Left lung (tissue), 10 donors: ENCODE results near the gene BPGM. TPM values are rescaled to one million over a fixed set of nuclear protein-coding genes. Genes with fewer than 3 reads are reported as not detected.

ENCODE experiments used
- ATAC-seq: fragments of 200-7000 bp; cut with Tn5 transposase; one replicate; pipeline ENCODE4 v1.9.1; 2020; ENCODE audit warnings: moderate library complexity
- DNase-seq, 4 donors: peaks; one replicate each; pipeline ENCODE4 v3.0.0-alpha.2; 2013 to 2020
- H3K27ac ChIP-seq, 2 donors: fragments of 200-600 bp; sonication (generic) in 1 of 2; one replicate each; pipeline versions ENCODE4 v1.5.0 to v1.8.0; 2020 to 2021
- H3K27me3 ChIP-seq, 2 donors: fragments of 200-600 bp; sonication (generic) in 1 of 2; one replicate each; pipeline versions ENCODE4 v1.5.0 to v1.8.0; 2020 to 2021
- H3K36me3 ChIP-seq, 2 donors: fragments of 200-600 bp; sonication (generic) in 1 of 2; one replicate each; pipeline versions ENCODE4 v1.5.0 to v1.8.0; 2020 to 2021
- H3K4me1 ChIP-seq, 2 donors: fragments of 200-600 bp; one replicate each; pipeline ENCODE4 v1.8.0; 2021
- H3K4me3 ChIP-seq, 2 donors: fragments of 200-600 bp; sonication (generic) in 1 of 2; one replicate each; pipeline versions ENCODE4 v1.5.0 to v1.8.0; 2020 to 2021; ENCODE audit warnings: mild to moderate bottlenecking in 1 of 2
- H3K9me3 ChIP-seq, 2 donors: fragments of 200-600 bp; sonication (generic) in 1 of 2; one replicate each; pipeline versions ENCODE4 v1.5.0 to v1.8.0; 2020 to 2021
- intact Hi-C, 2 donors: fragments of 100-400 bp; cut with DNase I; formaldehyde crosslinking; loops; one replicate each; pipeline versions ENCODE4 v1.11.2 to v1.14.2; 2022
- polyA plus RNA-seq, 6 donors: library from polyadenylated mRNA; unstranded; fragments of 120-200 nt; gene quantifications; one replicate each; pipeline ENCODE4 v1.2.1, GENCODE V29; 2013; ENCODE audit not compliant: insufficient read length in 6 of 6
- total RNA-seq, 2 donors: library from RNA; stranded (reverse); fragmentation: NEBNext Ultra II Directional; extraction: Animal tissue kit (Norgen Biotek cat#: 25700); gene quantifications; one replicate each; pipeline ENCODE4 v1.2.1, GENCODE V29; 2021
- TF ChIP-seq, protein P1 (sequence below), 2 donors: fragments of 200-600 bp; sonication (generic) in 1 of 2; IDR thresholded peaks; one replicate each; pipeline versions ENCODE4 v1.5.0 to v1.8.0; 2021; ENCODE audit warnings: antibody characterized with exemption in 2 of 2
- donor health status: DM: no; HTN: yes; CAD: no.
- donor health status: DM: no; HTN: no; CAD: no.

Gene BPGM
- total and polyA plus RNA-seq, 8 donors = 16.0 to 38.9 (median 26.7) TPM

DNA sequence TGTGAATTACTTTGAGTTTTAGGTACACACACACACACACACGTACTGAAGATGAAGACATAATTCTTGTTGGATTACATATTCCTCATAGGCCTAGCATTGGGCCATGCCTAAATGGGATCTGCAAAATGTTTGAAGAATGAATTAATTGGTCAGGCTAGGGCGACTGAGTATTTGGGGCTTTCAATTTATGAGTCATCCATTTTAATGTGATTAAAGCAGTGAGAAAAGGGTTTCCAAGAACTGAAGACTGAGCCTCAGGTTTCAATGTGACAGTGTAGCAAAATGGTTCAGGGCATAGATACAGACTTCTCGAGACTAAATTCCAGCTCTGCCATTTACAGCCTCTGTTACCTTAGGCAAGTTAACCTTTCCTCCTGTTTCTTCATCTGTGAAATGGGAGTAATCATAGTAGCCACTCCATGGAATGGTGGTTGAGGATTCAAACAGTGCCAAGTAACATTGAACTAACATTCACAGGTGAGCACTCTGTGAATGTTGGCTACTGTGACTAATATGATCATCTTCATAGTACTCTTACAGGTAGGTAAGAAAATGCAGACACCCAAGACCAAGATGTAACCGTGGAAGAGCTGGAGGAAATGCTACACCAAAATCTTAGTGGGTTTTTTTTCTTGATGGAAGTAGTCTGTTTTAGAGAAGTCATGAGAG lies 7.6 kb downstream of the BPGM start:
- Histone ChIP-seq H3K4me1 (peaks cover 2 to 4% of the 10 kb centered on the region in 2 donors), H3K9me3 (no peaks in the 10 kb centered on the region), H3K4me3 (no peak overlapping the region), H3K27me3 (no peaks in the 10 kb centered on the region), H3K36me3 (no peaks in the 10 kb centered on the region), H3K27ac (no peak overlapping the region)
- DNase-seq (no peak), ATAC-seq (no peak)
- TF ChIP-seq, protein P1, sequence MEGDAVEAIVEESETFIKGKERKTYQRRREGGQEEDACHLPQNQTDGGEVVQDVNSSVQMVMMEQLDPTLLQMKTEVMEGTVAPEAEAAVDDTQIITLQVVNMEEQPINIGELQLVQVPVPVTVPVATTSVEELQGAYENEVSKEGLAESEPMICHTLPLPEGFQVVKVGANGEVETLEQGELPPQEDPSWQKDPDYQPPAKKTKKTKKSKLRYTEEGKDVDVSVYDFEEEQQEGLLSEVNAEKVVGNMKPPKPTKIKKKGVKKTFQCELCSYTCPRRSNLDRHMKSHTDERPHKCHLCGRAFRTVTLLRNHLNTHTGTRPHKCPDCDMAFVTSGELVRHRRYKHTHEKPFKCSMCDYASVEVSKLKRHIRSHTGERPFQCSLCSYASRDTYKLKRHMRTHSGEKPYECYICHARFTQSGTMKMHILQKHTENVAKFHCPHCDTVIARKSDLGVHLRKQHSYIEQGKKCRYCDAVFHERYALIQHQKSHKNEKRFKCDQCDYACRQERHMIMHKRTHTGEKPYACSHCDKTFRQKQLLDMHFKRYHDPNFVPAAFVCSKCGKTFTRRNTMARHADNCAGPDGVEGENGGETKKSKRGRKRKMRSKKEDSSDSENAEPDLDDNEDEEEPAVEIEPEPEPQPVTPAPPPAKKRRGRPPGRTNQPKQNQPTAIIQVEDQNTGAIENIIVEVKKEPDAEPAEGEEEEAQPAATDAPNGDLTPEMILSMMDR (IDR thresholded peaks at IDR 0.05) = no peak
- intact Hi-C loops = no loop called here

DNA sequence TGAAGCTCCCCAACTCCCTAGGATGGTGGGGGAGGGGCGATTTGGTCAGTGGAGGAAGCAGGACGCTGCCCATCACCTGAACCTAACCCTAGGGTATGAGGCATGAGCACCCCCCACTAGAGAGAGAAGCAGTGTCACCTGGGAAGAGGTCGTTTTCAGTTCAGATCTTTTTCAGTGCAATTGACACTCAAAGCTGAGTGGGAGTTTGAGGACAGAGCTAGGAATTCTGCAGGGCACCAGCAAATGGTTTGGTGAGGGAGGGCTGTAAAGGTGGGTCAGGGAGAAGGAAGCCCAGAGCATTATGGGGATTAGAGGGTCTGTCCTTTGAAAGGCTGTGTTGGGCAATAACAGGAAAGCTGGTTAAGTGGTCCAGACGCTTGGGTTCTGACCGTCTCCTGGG lies 10.9 kb downstream of the BPGM start:
- Histone ChIP-seq H3K27me3 (no peaks in the 10 kb centered on the region), H3K4me3 (no peak overlapping the region), H3K27ac (no peak overlapping the region), H3K9me3 (no peaks in the 10 kb centered on the region), H3K4me1 (no peaks in the 10 kb centered on the region), H3K36me3 (peaks cover 0 to 10% of the 10 kb centered on the region in 2 donors)
- intact Hi-C loops = no loop called here
- ATAC-seq = no peak
- TF ChIP-seq, protein P1 (IDR thresholded peaks at IDR 0.05) = no peak
- DNase-seq = no peak

DNA sequence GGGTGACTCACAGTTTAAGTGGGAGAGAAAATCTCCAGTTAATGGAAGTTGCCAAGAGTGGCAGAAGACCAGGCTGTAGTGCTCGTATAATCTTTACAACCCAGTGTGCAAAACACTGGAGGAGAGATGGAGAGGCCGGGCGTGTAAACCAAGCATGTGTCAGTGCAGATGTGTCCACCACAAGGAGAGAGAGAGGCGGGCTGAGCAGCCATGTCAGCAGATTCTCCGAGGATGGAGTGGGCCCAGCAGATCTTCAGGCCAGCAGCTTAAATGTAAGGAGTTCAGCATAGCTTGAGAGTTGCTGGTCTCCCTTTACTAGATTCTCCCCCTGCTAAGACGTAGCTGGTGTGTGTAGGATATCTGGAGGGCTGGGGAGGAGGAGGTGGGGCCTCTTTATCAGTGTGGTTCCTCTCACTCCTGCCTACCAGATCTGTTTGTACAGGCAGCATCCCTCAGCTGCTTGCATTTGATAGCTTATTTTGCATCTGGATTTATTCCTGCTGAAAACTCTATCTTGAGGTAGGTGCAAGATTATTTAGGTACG lies 13.7 kb downstream of the BPGM start:
- intact Hi-C loops = no loop called here
- TF ChIP-seq, protein P1 (IDR thresholded peaks at IDR 0.05) = no peak
- DNase-seq = no peak

DNA sequence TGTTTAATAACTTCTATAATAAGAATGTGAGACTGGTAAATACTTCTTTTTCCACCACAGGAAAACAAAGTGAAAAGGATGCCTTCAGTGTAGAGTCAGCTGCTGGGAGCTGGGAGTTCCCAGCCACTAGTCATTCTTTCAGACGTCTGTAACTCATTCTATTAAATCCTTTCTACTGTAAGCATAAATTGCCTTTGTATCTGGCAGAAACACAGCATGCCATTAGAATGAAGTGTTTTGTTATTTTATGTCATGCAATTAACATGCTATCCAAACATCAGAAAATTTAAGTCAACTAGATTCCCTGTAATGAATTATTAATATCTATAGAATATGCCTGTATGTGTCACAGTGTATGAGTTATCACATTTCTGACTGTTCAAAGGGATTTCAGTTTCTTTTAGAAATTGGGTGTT lies 14.3 kb downstream of the BPGM start:
- intact Hi-C loops = no loop called here
- ATAC-seq (no peak), DNase-seq (no peak)
- H3K9me3 ChIP-seq = no peaks in the 10 kb centered on the region
- H3K4me1 ChIP-seq = no peaks in the 10 kb centered on the region
- TF ChIP-seq, protein P1 (IDR thresholded peaks at IDR 0.05) = no peak
- no peaks in the 10 kb centered on the region for H3K27me3 ChIP-seq
- no peak overlapping the region for H3K4me3 ChIP-seq
- H3K27ac ChIP-seq = no peak overlapping the region
- peaks cover 0 to 18% of the 10 kb centered on the region in 2 donors for H3K36me3 ChIP-seq

More for the DNA sequence above, 13.7 kb downstream of the BPGM start:
- H3K36me3 ChIP-seq = peaks cover 0 to 18% of the 10 kb centered on the region in 2 donors
- H3K27ac ChIP-seq = no peak overlapping the region
- no peaks in the 10 kb centered on the region for H3K27me3 ChIP-seq
- no peak overlapping the region for H3K4me3 ChIP-seq
- H3K9me3 ChIP-seq = no peaks in the 10 kb centered on the region
- no peaks in the 10 kb centered on the region for H3K4me1 ChIP-seq
- no peak for ATAC-seq

DNA sequence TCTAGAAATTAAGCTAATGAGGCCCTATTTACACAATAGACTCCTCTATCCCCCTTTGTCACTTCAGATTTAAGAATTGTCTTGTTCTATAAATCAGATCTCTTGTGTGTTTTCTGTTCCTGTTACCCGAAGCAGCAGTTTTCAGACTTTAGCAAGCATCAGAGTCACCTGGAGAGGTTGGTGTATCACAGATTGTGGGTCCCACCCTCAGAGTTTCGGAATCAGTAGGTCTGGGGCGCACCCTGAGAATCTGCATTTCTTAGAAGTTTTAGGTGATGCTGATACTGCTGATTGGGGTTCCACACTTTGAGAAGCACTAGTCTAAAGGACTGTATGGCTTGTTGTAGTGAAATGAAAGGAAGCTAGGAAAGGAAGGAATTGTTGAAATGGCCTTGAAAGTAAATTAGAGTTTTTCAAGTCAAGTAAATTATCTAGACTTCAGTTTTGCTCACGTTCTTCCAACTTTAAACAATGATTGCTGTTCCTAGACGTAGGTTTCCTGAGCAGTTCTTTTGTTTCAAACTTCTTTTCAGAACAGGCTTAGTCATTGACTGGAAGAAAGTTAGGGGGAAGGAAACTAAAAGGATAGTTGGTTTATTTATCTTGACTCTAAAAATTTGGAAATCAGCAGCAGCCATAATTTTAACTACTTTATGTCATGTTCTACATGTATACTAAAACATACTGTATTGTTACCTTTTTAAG lies 15.7 kb downstream of the BPGM start:
- no peak overlapping the region for H3K27ac ChIP-seq
- H3K36me3 ChIP-seq = peaks cover 0 to 18% of the 10 kb centered on the region in 2 donors
- DNase-seq = no peak
- TF ChIP-seq, protein P1 (IDR thresholded peaks at IDR 0.05) = no peak
- no peaks in the 10 kb centered on the region for H3K9me3 ChIP-seq
- ATAC-seq = no peak
- H3K4me1 ChIP-seq = no peaks in the 10 kb centered on the region
- H3K27me3 ChIP-seq = no peaks in the 10 kb centered on the region
- intact Hi-C loops = no loop called here
- H3K4me3 ChIP-seq = no peak overlapping the region
